Left ventricle myocardium inferior (tissue), 1 donor: ENCODE results near the gene TBX20. TPM values are rescaled to one million over a fixed set of nuclear protein-coding genes. Genes with fewer than 3 reads are reported as not detected.

Experiments
- DNase-seq: peaks from one replicate; pipeline ENCODE4 v3.0.0-alpha.2; 2020
- H3K27ac ChIP-seq: fragments of 200-600 bp; replicated peaks from 2 replicates; pipeline ENCODE4 v1.8.0; 2021
- H3K27me3 ChIP-seq: fragments of 200-600 bp; 2 replicates; pipeline ENCODE4 v1.8.0; 2021; ENCODE audit warnings: low read depth
- H3K36me3 ChIP-seq: fragments of 200-600 bp; 2 replicates; pipeline ENCODE4 v1.8.0; 2021
- H3K4me1 ChIP-seq: fragments of 200-600 bp; 2 replicates; pipeline ENCODE4 v1.8.0; 2021
- H3K4me3 ChIP-seq: fragments of 200-600 bp; 2 replicates; pipeline ENCODE4 v1.8.0; 2021; ENCODE audit warnings: mild to moderate bottlenecking, moderate library complexity
- H3K9me3 ChIP-seq: fragments of 200-600 bp; replicated peaks from 2 replicates; pipeline ENCODE4 v1.8.0; 2021
- intact Hi-C: fragments of 100-400 bp; cut with micrococcal nuclease; formaldehyde crosslinking; loops from one replicate; pipeline ENCODE4 v1.11.0; 2022
- total RNA-seq: library from RNA; stranded (reverse); fragmentation: NEBNext Ultra II Directional; extraction: Animal tissue kit (Norgen Biotek cat#: 25700); gene quantifications from one replicate; pipeline ENCODE4 v1.2.1, GENCODE V29; 2021
- TF ChIP-seq, protein P1 (sequence below): fragments of 200-600 bp; IDR thresholded peaks from 2 replicates; pipeline ENCODE4 v1.8.0; 2021; ENCODE audit warnings: antibody characterized with exemption, mild to moderate bottlenecking, borderline replicate concordance
- donor health status: DM: no; HTN: yes; CAD: no; lungs with severe emphysema.

Gene TBX20
- total RNA-seq, 1 donor from 2014 or later, result 83.9 TPM

- Histone ChIP-seq H3K36me3 (no peaks in the 10 kb centered on the region), H3K9me3 (no peaks in the 10 kb centered on the region), H3K27ac (peak overlapping the region; percentile 92), H3K4me1 (peaks cover 58% of the 10 kb centered on the region), H3K4me3 (peak overlapping the region; percentile 73), H3K27me3 (peaks cover 100% of the 10 kb centered on the region)
- TF ChIP-seq, protein P1, sequence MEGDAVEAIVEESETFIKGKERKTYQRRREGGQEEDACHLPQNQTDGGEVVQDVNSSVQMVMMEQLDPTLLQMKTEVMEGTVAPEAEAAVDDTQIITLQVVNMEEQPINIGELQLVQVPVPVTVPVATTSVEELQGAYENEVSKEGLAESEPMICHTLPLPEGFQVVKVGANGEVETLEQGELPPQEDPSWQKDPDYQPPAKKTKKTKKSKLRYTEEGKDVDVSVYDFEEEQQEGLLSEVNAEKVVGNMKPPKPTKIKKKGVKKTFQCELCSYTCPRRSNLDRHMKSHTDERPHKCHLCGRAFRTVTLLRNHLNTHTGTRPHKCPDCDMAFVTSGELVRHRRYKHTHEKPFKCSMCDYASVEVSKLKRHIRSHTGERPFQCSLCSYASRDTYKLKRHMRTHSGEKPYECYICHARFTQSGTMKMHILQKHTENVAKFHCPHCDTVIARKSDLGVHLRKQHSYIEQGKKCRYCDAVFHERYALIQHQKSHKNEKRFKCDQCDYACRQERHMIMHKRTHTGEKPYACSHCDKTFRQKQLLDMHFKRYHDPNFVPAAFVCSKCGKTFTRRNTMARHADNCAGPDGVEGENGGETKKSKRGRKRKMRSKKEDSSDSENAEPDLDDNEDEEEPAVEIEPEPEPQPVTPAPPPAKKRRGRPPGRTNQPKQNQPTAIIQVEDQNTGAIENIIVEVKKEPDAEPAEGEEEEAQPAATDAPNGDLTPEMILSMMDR, result no peak
- DNase-seq, result peak; percentile 53
- intact Hi-C loops, result no loop called here
Observed at GRCh38 chr7:35254496-35255442, 869 bp upstream of the TBX20 start.

DNA sequence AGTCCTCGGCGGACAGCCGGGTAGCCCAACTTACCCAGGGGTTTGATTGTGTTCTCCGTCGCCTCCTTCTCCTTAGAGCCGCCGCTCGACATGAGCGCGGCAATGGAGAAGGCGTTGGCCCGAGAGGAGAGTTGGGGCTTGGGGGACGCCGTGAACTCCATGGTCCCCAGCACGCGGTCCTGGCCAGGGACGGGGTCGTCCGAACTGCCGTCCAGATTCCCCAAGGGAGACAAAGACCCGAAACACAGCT, 515 bp downstream of the TBX20 start:
- intact Hi-C loops, result no loop called here
- H3K27me3 ChIP-seq, result peaks cover 94% of the 10 kb centered on the region
- TF ChIP-seq, protein P1, result no peak
- no peaks in the 10 kb centered on the region for H3K9me3 ChIP-seq
- H3K36me3 ChIP-seq, result peaks cover 8% of the 10 kb centered on the region
- peaks cover 59% of the 10 kb centered on the region for H3K4me1 ChIP-seq
- DNase-seq, result no peak
- H3K27ac ChIP-seq, result peak overlapping the region; percentile 92
- peak overlapping the region; percentile 73 for H3K4me3 ChIP-seq

DNA sequence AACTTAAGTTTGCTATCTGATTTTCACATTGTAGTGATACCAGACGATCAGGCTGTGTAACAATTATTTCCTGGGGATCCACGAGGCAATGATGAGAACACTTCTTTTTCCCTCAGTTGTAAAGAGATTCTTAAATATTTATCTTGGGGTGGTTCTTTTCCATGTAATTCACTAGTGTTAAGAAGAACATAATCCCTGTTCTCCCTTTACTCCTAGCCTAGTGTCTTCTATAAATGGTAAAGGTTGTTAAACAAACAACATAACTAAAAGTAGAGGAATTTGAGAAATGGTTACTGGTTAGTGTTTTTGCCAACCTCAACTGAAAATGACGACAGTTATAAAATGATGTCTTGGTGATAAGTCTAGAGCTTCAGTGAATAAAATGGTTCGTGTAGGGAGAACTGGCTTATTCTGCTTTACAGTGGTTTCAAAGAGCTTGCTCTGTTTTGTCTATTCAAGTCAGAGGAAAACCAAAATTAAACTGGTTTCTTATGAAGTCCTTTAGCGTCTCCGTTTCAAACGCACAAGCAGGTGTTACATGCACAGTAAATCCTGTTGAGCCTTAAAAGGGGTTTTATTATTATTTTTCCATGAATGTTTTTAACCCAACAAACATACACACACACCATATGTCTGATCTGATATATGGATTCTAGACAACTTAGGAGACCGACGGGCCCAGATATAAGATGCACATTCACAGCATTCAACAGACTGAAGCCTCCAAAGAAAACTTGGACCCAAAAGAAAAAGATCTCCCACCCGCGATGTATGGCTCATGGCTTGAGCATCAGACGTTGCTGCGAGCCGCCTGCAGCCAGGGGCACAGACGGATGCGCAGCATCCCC, 1.1 kb downstream of the TBX20 start:
- Histone ChIP-seq H3K4me1 (peaks cover 58% of the 10 kb centered on the region), H3K9me3 (no peaks in the 10 kb centered on the region), H3K27me3 (peaks cover 89% of the 10 kb centered on the region), H3K36me3 (peaks cover 12% of the 10 kb centered on the region), H3K4me3 (peak overlapping the region; percentile 73), H3K27ac (peak overlapping the region; percentile 92)
- intact Hi-C loops, result no loop called here
- no peak for DNase-seq
- TF ChIP-seq, protein P1, result no peak

DNA sequence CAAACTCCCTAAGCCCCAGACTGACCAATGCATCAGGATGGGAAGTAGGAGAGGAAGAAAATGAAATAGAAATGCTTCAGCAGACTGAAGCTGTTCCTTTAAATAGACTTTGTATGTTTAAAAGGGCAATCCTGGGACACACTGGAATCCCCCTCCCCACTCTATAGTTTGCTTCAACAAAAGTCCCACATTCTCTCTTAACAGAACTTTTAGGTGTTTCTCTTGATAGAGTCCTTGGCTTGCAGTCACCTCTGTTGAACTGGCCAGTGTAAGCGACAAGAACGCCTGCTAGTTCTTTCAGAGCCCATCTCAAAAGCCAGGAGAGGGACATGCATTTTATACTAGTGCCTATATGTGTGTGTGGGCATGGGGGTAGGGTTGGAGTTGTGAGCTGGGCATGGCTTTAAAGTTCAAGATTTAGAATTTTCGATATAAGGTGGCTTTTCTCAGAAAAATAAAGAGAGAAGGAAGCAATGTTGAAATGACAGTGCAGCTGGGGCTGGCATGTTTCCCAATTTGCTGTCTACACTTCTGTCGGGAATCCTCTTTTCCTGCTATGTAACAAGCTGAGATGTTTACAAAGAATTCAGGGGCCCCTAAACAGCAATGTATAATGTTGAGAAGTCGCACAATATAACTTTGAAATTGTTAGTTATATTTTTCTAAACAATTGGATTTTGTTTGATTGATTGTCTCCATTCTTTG, 2.1 kb downstream of the TBX20 start:
- Histone ChIP-seq H3K4me3 (peak overlapping the region; percentile 73), H3K36me3 (peaks cover 12% of the 10 kb centered on the region), H3K4me1 (peaks cover 62% of the 10 kb centered on the region), H3K27ac (peak overlapping the region; percentile 92), H3K9me3 (no peaks in the 10 kb centered on the region), H3K27me3 (peaks cover 85% of the 10 kb centered on the region)
- TF ChIP-seq, protein P1, result no peak
- intact Hi-C loops, result no loop called here
- DNase-seq, result no peak

GRCh38 chr7:35250941-35251340, 3.0 kb downstream of the TBX20 start:
- Histone ChIP-seq H3K27ac (peak overlapping the region; percentile 92), H3K4me1 (peaks cover 70% of the 10 kb centered on the region), H3K4me3 (peak overlapping the region; percentile 73), H3K36me3 (peaks cover 12% of the 10 kb centered on the region), H3K9me3 (no peaks in the 10 kb centered on the region), H3K27me3 (peaks cover 81% of the 10 kb centered on the region)
- intact Hi-C loops, result no loop called here
- no peak for DNase-seq
- TF ChIP-seq, protein P1, result peak; percentile 18
